ENCODE measurements around the gene SPATA9. TPM values are rescaled to one million over a fixed set of nuclear protein-coding genes. Genes with fewer than 3 reads are reported as not detected.

SPATA9 gene
- total and polyA plus RNA-seq, 2 donors (not counting 1 experiment from before 2014, with no cell fraction given), result not detected

DNA sequence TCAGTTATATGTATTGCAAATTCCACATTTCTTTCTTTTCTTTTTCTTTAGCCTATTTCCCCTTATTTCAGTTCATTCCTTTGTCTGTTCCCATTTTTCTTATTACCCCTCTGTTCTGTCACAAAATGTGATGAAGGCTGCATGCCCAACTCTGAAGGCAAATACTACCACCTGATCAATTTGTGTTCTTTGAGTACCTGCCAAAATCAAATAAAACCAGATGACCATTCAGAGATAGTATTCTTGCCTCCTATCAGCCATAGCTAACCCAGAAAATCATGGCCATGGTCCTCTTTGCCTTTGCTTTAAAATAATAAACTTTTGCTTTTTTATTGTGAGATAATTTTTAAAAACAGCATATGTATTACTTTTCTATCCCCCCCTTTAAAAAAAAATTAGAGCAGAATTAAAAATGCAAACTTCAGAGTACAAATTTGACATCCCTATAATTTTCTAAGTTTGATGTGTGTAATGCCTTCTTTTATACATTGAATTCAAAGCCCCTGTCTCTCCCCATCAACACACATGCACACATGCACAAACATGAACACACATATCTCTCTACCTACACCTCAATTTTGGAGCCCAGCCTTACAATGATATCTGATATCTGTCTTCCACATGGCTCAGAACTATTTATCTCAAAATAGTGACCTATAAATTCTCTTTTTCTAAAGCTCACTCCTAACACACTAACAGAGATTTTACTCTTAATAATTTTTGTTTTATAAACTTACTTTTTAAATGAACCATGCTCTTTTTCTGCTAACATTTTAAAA lies 32.8 kb downstream of the SPATA9 start:
- Histone ChIP-seq H3K9ac (ENCODE audit: low read length) (no peak overlapping the region), H4K20me1 (ENCODE audit: control insufficient read depth, insufficient read depth, low read length, poor library complexity, severe bottlenecking) (no peaks in the 10 kb centered on the region), H3K9me3 (ENCODE audit: control extremely low read depth in 1 of 3, control insufficient read depth in 2 of 3, insufficient read depth in 1 of 3, low read length in 2 of 3) (peaks cover 0 to 6% (median 0%) of the 10 kb centered on the region in 3 donors), H2AFZ (ENCODE audit: insufficient read depth, low read depth, low read length, poor library complexity, severe bottlenecking) (no peak overlapping the region), H3K4me2 (replicated peaks; ENCODE audit: low read depth, low read length, poor library complexity, severe bottlenecking) (no peak overlapping the region), H3K27ac (ENCODE audit: low read length in 2 of 2) (no peak overlapping the region), H3K36me3 (replicated peaks in 1 of 2; ENCODE audit: control extremely low read depth in 1 of 2, control insufficient read depth in 1 of 2, extremely low read depth in 1 of 2, insufficient read depth in 2 of 2, low read length in 1 of 2) (peaks cover 0 to 8% of the 10 kb centered on the region in 2 experiments), H3K79me2 (ENCODE audit: control insufficient read depth, insufficient read depth, low read length) (no peaks in the 10 kb centered on the region), H3K4me3 (ENCODE audit: control extremely low read depth in 1 of 5, extremely low read depth in 1 of 5, insufficient read depth in 1 of 5, low read depth in 2 of 5, low read length in 4 of 5) (no peak overlapping the region), H3K4me1 (ENCODE audit: control insufficient read depth in 2 of 2, insufficient read depth in 2 of 2, low read length in 2 of 2) (peaks cover 6 to 13% of the 10 kb centered on the region in 2 donors), H3K27me3 (replicated peaks in 1 of 4; ENCODE audit: control extremely low read depth in 1 of 4, control insufficient read depth in 3 of 4, insufficient read depth in 4 of 4, low read length in 3 of 4) (no peaks in the 10 kb centered on the region)
- Mint-ChIP-seq H3K4me3 (no peak overlapping the region), H3K27me3 (no peaks in the 10 kb centered on the region), H3K4me1 (peaks cover 12% of the 10 kb centered on the region), H3K27ac (no peak overlapping the region), H3K9me3 (ENCODE audit: insufficient read depth) (no peaks in the 10 kb centered on the region)
- TF ChIP-seq, protein P1, sequence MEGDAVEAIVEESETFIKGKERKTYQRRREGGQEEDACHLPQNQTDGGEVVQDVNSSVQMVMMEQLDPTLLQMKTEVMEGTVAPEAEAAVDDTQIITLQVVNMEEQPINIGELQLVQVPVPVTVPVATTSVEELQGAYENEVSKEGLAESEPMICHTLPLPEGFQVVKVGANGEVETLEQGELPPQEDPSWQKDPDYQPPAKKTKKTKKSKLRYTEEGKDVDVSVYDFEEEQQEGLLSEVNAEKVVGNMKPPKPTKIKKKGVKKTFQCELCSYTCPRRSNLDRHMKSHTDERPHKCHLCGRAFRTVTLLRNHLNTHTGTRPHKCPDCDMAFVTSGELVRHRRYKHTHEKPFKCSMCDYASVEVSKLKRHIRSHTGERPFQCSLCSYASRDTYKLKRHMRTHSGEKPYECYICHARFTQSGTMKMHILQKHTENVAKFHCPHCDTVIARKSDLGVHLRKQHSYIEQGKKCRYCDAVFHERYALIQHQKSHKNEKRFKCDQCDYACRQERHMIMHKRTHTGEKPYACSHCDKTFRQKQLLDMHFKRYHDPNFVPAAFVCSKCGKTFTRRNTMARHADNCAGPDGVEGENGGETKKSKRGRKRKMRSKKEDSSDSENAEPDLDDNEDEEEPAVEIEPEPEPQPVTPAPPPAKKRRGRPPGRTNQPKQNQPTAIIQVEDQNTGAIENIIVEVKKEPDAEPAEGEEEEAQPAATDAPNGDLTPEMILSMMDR (IDR thresholded peaks at IDR 0.05), result no peak
- no peak for TF ChIP-seq EZH2 (IDR thresholded peaks at IDR 0.05; ENCODE audit: borderline replicate concordance, insufficient read depth, low read depth, low read length, poor library complexity, severe bottlenecking)
- POLR2A ChIA-PET, result no interaction called here
- CTCF ChIA-PET, result no interaction called here
- intact Hi-C loops (cut with micrococcal nuclease), result loop anchor here (10.0 kb wide), 1 partner anchor 1535 kb away; the partner anchor contains the start of gene RIOK2
- ATAC-seq (ENCODE audit: low read depth) (no peak), DNase-seq (no peak)

DNA sequence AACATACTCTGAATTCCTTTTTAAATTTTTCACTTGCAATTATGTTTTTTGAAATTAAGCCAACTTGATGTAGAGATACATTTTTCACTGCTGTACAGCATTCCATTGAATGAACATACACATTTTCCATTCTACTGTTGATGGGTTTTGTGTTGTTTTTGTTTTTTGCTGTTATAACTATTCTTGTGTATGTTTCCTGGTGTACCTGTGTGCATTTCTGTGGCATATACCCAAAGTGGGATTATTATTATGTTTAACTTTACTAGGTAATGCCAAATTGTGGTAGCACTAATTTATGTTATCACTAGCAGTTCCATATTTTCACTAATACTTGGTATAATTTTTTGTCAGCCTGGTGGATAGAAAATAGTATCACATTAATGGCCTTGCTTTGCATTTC lies 33.5 kb downstream of the SPATA9 start:
- CTCF ChIA-PET, result no interaction called here
- Histone ChIP-seq H4K20me1 (ENCODE audit: control insufficient read depth, insufficient read depth, low read length, poor library complexity, severe bottlenecking) (no peaks in the 10 kb centered on the region), H3K4me2 (replicated peaks; ENCODE audit: low read depth, low read length, poor library complexity, severe bottlenecking) (no peak overlapping the region), H2AFZ (ENCODE audit: insufficient read depth, low read depth, low read length, poor library complexity, severe bottlenecking) (no peak overlapping the region), H3K79me2 (ENCODE audit: control insufficient read depth, insufficient read depth, low read length) (no peaks in the 10 kb centered on the region), H3K36me3 (replicated peaks in 1 of 2; ENCODE audit: control extremely low read depth in 1 of 2, control insufficient read depth in 1 of 2, extremely low read depth in 1 of 2, insufficient read depth in 2 of 2, low read length in 1 of 2) (peaks cover 0 to 6% of the 10 kb centered on the region in 2 experiments), H3K27ac (ENCODE audit: low read length in 2 of 2) (no peak overlapping the region), H3K4me1 (ENCODE audit: control insufficient read depth in 2 of 2, insufficient read depth in 2 of 2, low read length in 2 of 2) (peaks cover 10 to 17% of the 10 kb centered on the region in 2 donors), H3K4me3 (ENCODE audit: control extremely low read depth in 1 of 5, extremely low read depth in 1 of 5, insufficient read depth in 1 of 5, low read depth in 2 of 5, low read length in 4 of 5) (no peak overlapping the region), H3K27me3 (replicated peaks in 1 of 4; ENCODE audit: control extremely low read depth in 1 of 4, control insufficient read depth in 3 of 4, insufficient read depth in 4 of 4, low read length in 3 of 4) (no peaks in the 10 kb centered on the region), H3K9ac (ENCODE audit: low read length) (no peak overlapping the region), H3K9me3 (ENCODE audit: control extremely low read depth in 1 of 3, control insufficient read depth in 2 of 3, insufficient read depth in 1 of 3, low read length in 2 of 3) (peaks cover 0 to 6% (median 0%) of the 10 kb centered on the region in 3 donors)
- Mint-ChIP-seq H3K4me1 (peaks cover 16% of the 10 kb centered on the region), H3K27ac (no peak overlapping the region), H3K4me3 (no peak overlapping the region), H3K27me3 (no peaks in the 10 kb centered on the region), H3K9me3 (ENCODE audit: insufficient read depth) (no peaks in the 10 kb centered on the region)
- ATAC-seq (ENCODE audit: low read depth) (no peak), DNase-seq (no peak)
- TF ChIP-seq, protein P1 (IDR thresholded peaks at IDR 0.05), result no peak
- TF ChIP-seq EZH2 (IDR thresholded peaks at IDR 0.05; ENCODE audit: borderline replicate concordance, insufficient read depth, low read depth, low read length, poor library complexity, severe bottlenecking), result no peak
- POLR2A ChIA-PET, result no interaction called here
- intact Hi-C loops (cut with micrococcal nuclease), result loop anchor here (10.0 kb wide), 1 partner anchor 1536 kb away; the partner anchor contains the start of gene RIOK2

Data from B cell (primary cell).